ENCODE data around the gene ACVR1C.

- TF ChIP-seq CTCF (IDR thresholded peaks at IDR 0.05) (no peak), POLR2A (IDR thresholded peaks at IDR 0.05) (no peak)
Measured at GRCh38 chr2:157523270-157524247, 105.1 kb downstream of the ACVR1C start.
